ENCODE data around the gene CLEC14A. TPM values are rescaled to one million over a fixed set of nuclear protein-coding genes. Genes with fewer than 3 reads are reported as not detected.

The CLEC14A gene
- total and polyA plus RNA-seq, 4 donors = 6.4 to 7.3 (median 7.1) TPM

DNA sequence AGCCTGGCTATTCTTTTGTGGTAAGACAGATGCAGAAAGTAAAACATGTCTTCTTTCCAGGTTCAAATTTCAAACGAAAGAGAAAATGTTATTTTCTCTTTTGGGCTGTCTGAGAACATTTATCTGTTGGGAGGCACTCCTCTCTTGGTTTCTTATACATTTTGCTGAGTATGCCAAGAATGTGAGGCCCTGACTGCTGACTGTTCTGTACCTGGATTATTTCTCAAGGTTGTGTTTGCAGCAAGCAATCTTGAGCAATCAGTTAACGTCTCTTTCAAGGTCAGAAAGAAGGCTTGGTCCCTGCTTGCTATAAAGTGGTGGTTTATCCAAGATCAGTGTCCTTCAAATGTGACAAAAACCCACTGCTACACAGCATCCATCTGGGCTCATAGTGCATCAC lies 38.3 kb downstream of the CLEC14A start (continued):
- TF ChIP-seq JUND (IDR thresholded peaks at IDR 0.05) (no peak), FOXA1 (IDR thresholded peaks at IDR 0.05) (no peak)

DNA sequence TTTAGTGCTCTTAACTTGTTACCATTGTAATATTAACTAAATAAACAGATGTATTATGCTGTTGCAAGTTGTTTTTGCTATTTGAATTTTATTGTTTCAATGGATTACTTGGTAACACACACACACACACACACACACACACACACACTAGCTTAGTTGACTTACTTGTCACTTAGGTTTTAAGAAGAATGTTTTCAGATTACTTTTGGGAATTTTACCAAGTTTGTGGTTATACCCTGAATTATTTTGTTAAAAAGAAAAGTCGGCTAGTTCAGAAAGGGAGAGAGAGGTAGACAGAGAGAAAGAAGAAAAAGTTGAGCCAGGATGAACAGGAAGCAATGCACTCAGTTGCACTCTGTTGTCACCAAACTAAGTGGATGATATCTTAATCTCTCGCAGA lies 42.9 kb downstream of the CLEC14A start:
- H3K4me1 ChIP-seq (ENCODE audit: control insufficient read depth in 4 of 4, insufficient read depth in 4 of 4, low read length in 3 of 4) = peaks cover 4 to 31% (median 20%) of the 10 kb centered on the region in 4 donors
- no peaks in the 10 kb centered on the region for H3K9me3 ChIP-seq (ENCODE audit: control insufficient read depth in 4 of 4, low read length in 3 of 4)
- TF ChIP-seq FOXA1 (IDR thresholded peaks at IDR 0.05) = no peak
- TF ChIP-seq, protein P1, sequence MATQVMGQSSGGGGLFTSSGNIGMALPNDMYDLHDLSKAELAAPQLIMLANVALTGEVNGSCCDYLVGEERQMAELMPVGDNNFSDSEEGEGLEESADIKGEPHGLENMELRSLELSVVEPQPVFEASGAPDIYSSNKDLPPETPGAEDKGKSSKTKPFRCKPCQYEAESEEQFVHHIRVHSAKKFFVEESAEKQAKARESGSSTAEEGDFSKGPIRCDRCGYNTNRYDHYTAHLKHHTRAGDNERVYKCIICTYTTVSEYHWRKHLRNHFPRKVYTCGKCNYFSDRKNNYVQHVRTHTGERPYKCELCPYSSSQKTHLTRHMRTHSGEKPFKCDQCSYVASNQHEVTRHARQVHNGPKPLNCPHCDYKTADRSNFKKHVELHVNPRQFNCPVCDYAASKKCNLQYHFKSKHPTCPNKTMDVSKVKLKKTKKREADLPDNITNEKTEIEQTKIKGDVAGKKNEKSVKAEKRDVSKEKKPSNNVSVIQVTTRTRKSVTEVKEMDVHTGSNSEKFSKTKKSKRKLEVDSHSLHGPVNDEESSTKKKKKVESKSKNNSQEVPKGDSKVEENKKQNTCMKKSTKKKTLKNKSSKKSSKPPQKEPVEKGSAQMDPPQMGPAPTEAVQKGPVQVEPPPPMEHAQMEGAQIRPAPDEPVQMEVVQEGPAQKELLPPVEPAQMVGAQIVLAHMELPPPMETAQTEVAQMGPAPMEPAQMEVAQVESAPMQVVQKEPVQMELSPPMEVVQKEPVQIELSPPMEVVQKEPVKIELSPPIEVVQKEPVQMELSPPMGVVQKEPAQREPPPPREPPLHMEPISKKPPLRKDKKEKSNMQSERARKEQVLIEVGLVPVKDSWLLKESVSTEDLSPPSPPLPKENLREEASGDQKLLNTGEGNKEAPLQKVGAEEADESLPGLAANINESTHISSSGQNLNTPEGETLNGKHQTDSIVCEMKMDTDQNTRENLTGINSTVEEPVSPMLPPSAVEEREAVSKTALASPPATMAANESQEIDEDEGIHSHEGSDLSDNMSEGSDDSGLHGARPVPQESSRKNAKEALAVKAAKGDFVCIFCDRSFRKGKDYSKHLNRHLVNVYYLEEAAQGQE (IDR thresholded peaks at IDR 0.05) = no peak
- no peak for TF ChIP-seq SP1 (IDR thresholded peaks at IDR 0.05)
- TF ChIP-seq, protein P2, sequence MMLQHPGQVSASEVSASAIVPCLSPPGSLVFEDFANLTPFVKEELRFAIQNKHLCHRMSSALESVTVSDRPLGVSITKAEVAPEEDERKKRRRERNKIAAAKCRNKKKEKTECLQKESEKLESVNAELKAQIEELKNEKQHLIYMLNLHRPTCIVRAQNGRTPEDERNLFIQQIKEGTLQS (IDR thresholded peaks at IDR 0.05) = no peak
- no peak for TF ChIP-seq RXRA (IDR thresholded peaks at IDR 0.05)
- no peak for TF ChIP-seq HNF4G (IDR thresholded peaks at IDR 0.05)
- TF ChIP-seq EGR1 (IDR thresholded peaks at IDR 0.05; ENCODE audit: low read depth in 2 of 2) = no peak
- TF ChIP-seq HNF4A (conservative IDR thresholded peaks at IDR 0.05) = no peak
- TF ChIP-seq RAD21 (IDR thresholded peaks at IDR 0.05) = no peak
- TF ChIP-seq TAF1 (conservative IDR thresholded peaks at IDR 0.05) = no peak
- TF ChIP-seq GABPA (IDR thresholded peaks at IDR 0.05 in 1 of 2, conservative IDR thresholded peaks at IDR 0.05 in 1 of 2) = no peak
- TF ChIP-seq, protein P3, sequence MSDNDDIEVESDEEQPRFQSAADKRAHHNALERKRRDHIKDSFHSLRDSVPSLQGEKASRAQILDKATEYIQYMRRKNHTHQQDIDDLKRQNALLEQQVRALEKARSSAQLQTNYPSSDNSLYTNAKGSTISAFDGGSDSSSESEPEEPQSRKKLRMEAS (IDR thresholded peaks at IDR 0.05) = no peak
- TF ChIP-seq, protein P4, sequence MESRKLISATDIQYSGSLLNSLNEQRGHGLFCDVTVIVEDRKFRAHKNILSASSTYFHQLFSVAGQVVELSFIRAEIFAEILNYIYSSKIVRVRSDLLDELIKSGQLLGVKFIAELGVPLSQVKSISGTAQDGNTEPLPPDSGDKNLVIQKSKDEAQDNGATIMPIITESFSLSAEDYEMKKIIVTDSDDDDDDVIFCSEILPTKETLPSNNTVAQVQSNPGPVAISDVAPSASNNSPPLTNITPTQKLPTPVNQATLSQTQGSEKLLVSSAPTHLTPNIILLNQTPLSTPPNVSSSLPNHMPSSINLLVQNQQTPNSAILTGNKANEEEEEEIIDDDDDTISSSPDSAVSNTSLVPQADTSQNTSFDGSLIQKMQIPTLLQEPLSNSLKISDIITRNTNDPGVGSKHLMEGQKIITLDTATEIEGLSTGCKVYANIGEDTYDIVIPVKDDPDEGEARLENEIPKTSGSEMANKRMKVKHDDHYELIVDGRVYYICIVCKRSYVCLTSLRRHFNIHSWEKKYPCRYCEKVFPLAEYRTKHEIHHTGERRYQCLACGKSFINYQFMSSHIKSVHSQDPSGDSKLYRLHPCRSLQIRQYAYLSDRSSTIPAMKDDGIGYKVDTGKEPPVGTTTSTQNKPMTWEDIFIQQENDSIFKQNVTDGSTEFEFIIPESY (IDR thresholded peaks at IDR 0.05) = no peak
- TF ChIP-seq NR2F2 (IDR thresholded peaks at IDR 0.05) = no peak
- TF ChIP-seq JUND (IDR thresholded peaks at IDR 0.05) = no peak
- TF ChIP-seq FOXA2 (IDR thresholded peaks at IDR 0.05) = no peak
- H3K27ac ChIP-seq (ENCODE audit: low read depth in 1 of 2, low read length in 2 of 2) = no peak overlapping the region
- no peak overlapping the region for H3K4me3 ChIP-seq (ENCODE audit: low read depth in 1 of 3, low read length in 3 of 3)
- no peak for DNase-seq (ENCODE audit: low spot score)
- no peak overlapping the region for H3K9ac ChIP-seq (ENCODE audit: low read depth in 1 of 2, low read length in 2 of 2)
- WGBS = 90% methylated on average over 2 of the region's 2 CpGs
- H3K36me3 ChIP-seq (ENCODE audit: control insufficient read depth in 4 of 4, insufficient read depth in 3 of 4, low read depth in 1 of 4, low read length in 3 of 4) = no peaks in the 10 kb centered on the region
- H3K27me3 ChIP-seq (ENCODE audit: control insufficient read depth in 4 of 4, insufficient read depth in 4 of 4, low read length in 3 of 4) = no peaks in the 10 kb centered on the region

DNA sequence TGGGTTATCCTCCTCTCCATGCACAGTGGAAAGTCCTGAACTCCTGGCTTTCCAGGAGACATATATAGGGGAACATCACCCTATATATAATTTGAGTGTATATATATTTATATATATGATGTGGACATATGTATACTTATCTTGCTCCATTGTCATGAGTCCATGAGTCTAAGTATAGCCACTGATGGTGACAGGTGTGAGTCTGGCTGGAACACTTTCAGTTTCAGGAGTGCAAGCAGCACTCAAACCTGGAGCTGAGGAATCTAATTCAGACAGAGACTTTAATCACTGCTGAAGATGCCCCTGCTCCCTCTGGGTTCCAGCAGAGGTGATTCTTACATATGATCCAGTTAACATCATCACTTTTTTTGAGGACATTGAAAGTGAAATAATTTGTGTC lies 43.8 kb downstream of the CLEC14A start:
- TF ChIP-seq, protein P4 (IDR thresholded peaks at IDR 0.05) = no peak
- TF ChIP-seq, protein P2 (IDR thresholded peaks at IDR 0.05) = no peak
- TF ChIP-seq, protein P3 (IDR thresholded peaks at IDR 0.05) = no peak
- TF ChIP-seq HNF4G (IDR thresholded peaks at IDR 0.05) = no peak
- no peak for TF ChIP-seq JUND (IDR thresholded peaks at IDR 0.05)
- no peak for TF ChIP-seq SP1 (IDR thresholded peaks at IDR 0.05)
- TF ChIP-seq EGR1 (IDR thresholded peaks at IDR 0.05; ENCODE audit: low read depth in 2 of 2) = no peak
- H3K9me3 ChIP-seq (ENCODE audit: control insufficient read depth in 4 of 4, low read length in 3 of 4) = no peaks in the 10 kb centered on the region
- DNase-seq (ENCODE audit: low spot score) = no peak
- H3K4me1 ChIP-seq (ENCODE audit: control insufficient read depth in 4 of 4, insufficient read depth in 4 of 4, low read length in 3 of 4) = peaks cover 4 to 39% (median 26%) of the 10 kb centered on the region in 4 donors
- H3K9ac ChIP-seq (ENCODE audit: low read depth in 1 of 2, low read length in 2 of 2) = no peak overlapping the region
- H3K4me3 ChIP-seq (ENCODE audit: low read depth in 1 of 3, low read length in 3 of 3) = no peak overlapping the region
- no peaks in the 10 kb centered on the region for H3K36me3 ChIP-seq (ENCODE audit: control insufficient read depth in 4 of 4, insufficient read depth in 3 of 4, low read depth in 1 of 4, low read length in 3 of 4)
- H3K27ac ChIP-seq (ENCODE audit: low read depth in 1 of 2, low read length in 2 of 2) = no peak overlapping the region
- H3K27me3 ChIP-seq (ENCODE audit: control insufficient read depth in 4 of 4, insufficient read depth in 4 of 4, low read length in 3 of 4) = no peaks in the 10 kb centered on the region
